ENCODE results near the gene MIEN1.
"Not testable (repeated sequence)": the region's sequence is repeated elsewhere in the genome, so short reads cannot be mapped to it uniquely, and the experiment has no call there.

Gene MIEN1, protein sequence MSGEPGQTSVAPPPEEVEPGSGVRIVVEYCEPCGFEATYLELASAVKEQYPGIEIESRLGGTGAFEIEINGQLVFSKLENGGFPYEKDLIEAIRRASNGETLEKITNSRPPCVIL

GRCh38 chr17:39730095-39730921 lies at the start of gene MIEN1:
TSS of gene MIEN1 (minus strand) at chr17:39730532. CDS start at chr17:39730495, 37 bp downstream.
- peak; percentile 90 for DNase-seq (ENCODE audit: low read depth)

GRCh38 chr17:39777534-39778365 lies 47.4 kb upstream of the MIEN1 start:
- DNase-seq (ENCODE audit: low read depth), result no peak

DNA sequence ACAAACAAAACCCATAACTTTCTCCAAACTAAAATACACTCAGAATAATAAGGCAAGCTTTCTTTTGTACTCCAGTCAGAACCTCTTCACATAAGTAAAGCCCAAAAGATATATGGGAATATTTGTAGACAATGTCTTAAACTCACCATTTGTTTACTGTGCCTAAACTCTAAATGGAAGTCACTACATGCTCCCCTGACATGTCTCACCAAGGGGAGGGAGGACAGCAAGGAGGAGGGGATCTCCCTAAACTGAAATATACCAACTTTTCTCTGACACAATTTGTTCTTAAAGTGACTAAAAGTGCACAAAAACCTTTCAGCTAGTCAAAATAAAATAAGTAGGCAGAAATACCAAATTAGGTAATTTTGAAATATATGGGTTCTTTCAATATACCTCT lies 45.9 kb upstream of the MIEN1 start:
- DNase-seq (ENCODE audit: low read depth), result no peak

- DNase-seq (ENCODE audit: low read depth), result no peak
Measured at GRCh38 chr17:39775031-39775430, 44.7 kb upstream of the MIEN1 start.

- no peak for DNase-seq (ENCODE audit: low read depth)
Measured at GRCh38 chr17:39774047-39774446, 43.7 kb upstream of the MIEN1 start.

DNA sequence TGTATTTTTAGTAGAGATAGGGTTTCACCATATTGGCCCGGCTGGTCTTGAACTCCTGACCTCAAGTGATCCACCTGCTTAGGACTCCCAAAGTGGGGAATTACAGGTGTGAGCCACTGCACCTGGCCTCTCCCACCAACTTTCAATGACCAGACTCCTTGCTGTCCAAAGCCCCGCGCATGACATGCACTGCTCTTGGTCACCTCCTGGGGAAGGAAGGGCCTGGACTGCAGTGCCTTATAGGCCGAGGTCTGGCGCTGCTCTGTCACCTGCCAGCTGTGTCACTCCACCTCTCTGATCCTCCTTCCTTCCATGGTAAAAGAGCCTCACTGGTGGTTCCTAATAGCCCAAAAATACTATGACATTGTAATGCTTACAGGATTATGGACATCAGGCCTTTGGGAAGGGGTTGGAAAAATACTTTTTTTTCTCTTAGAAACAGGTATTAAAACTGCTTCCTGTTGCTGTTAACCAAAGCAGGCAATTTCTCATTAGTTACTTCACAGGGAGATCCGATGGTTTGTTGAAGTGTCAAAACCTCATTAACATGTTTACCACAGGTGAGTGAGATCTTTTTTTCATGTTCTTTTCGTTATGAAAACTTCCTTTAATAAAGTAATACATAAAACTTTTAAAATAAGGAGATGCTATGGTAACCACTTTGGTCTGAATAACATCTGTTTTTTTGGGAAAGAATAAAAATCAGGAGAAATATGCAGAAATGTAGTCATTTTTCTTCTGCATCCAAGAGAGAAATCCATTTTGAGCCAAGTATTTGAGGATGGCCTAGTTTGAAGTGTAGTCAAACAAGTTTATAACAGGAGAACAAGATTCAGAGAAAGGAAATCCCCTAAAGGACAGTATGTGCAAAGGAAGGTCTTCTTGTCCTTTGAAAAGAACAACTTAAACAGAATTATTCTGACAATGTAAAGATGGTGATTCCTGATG lies 42.9 kb upstream of the MIEN1 start:
- DNase-seq (ENCODE audit: low read depth), result no peak

- DNase-seq (ENCODE audit: low read depth), result no peak
Measured at GRCh38 chr17:39772415-39772814, 42.1 kb upstream of the MIEN1 start.

- DNase-seq (ENCODE audit: low read depth), result no peak
Measured at GRCh38 chr17:39769974-39770587, 39.7 kb upstream of the MIEN1 start.

DNA sequence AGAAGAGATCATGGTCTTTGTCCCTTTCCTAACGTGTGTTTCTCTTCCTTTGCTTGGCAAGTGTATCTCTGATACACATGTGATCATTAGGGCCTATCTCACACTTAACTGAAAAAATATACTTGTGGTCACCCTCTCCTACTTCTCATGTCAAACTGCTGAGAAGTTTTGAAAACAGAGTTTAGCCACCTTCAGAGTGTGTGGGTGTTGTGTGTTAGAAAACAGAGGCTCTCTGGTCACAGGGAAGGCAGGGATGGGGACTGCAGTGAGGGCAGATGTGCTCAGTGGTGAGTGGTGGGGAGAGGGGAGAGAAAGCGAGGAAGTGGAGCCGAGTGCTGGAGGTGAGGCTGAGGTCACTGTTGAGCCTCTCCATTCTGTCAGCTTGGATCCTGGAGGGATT lies 36.8 kb upstream of the MIEN1 start:
- DNase-seq (ENCODE audit: low read depth), result no peak

- no peak for DNase-seq (ENCODE audit: low read depth)
Measured at GRCh38 chr17:39765766-39766165, 35.4 kb upstream of the MIEN1 start.

GRCh38 chr17:39765175-39765574 lies 34.8 kb upstream of the MIEN1 start:
- DNase-seq (ENCODE audit: low read depth), result no peak

GRCh38 chr17:39764171-39764570 lies 33.8 kb upstream of the MIEN1 start:
- DNase-seq (ENCODE audit: low read depth), result not testable (repeated sequence)

- no peak for DNase-seq (ENCODE audit: low read depth)
Measured at GRCh38 chr17:39763051-39763820, 32.9 kb upstream of the MIEN1 start.

- DNase-seq (ENCODE audit: low read depth), result no peak
Measured at GRCh38 chr17:39761861-39762496, 31.6 kb upstream of the MIEN1 start.

- no peak for DNase-seq (ENCODE audit: low read depth)
Measured at GRCh38 chr17:39759204-39759603, 28.9 kb upstream of the MIEN1 start.

- DNase-seq (ENCODE audit: low read depth), result no peak
Measured at GRCh38 chr17:39757931-39758873, 27.9 kb upstream of the MIEN1 start.

- no peak for DNase-seq (ENCODE audit: low read depth)
Measured at GRCh38 chr17:39757176-39757662, 26.9 kb upstream of the MIEN1 start.

GRCh38 chr17:39756380-39757079 lies 26.2 kb upstream of the MIEN1 start:
- no peak for DNase-seq (ENCODE audit: low read depth)
